HG03039 (cell line): ENCODE results near the gene TYMP.
"Not testable (repeated sequence)": the region's sequence is repeated elsewhere in the genome, so short reads cannot be mapped to it uniquely, and the experiment has no call there.

Experiments
- ATAC-seq: cut with Tn5 transposase; IDR thresholded peaks from one replicate; pipeline ENCODE4 v1.9.1; 2021; ENCODE audit warnings: mild to moderate bottlenecking, moderate library complexity; ENCODE audit not compliant: unreplicated experiment

The TYMP gene

GRCh38 chr22:50525104-50525857 is 4.5 kb downstream of the TYMP start, which contains the start of gene SCO2:
SCO2 (minus strand) TSS chr22:50525598; CDS start chr22:50524411, 1,187 bp downstream.
- ATAC-seq, result peak; percentile 38

- no peak for ATAC-seq
These were observed 5.1 kb downstream of the TYMP start for GRCh38 chr22:50524676-50525103.

DNA sequence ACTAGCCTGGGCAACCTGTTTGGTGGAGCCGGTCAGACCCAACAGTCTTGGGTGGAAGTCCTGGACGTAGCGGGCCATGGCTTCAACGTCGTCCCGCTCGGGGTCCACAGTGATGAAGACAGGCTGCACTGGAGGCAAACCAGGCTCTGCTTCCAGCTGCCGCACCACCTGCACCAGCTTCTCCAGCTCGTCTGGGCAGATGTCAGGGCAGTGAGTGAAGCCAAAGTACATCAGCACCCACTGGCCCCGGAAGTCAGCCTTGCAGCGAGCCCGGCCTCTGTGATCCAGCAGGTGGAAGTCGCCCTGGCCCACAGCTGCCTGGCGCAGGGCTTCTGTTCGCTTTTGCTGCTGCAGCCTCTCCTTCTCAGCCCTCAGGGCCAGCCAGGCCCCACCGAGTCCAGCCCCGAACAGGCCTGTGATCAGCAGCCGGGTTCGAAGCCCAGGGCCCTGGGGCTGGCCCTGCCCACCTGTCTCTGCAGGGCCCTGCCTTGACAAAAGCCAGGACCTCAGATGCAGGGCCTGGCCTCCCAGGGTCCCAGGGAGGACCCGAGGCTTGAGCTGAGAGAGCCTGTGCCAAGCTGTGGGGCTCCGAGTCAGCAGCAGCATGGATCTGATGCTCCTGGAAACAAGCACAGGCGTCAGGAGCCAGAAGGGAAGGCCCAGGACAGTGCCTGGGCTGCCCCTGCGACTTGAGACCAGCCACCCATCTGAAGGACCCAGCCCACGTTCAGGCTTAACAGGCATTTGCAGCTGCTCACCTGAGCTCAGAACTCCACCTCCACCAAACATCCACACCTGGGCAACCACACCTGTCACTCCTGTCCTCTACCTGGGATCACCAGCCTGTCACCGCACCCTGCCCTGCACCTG is 5.8 kb downstream of the TYMP start:
- ATAC-seq, result no peak

DNA sequence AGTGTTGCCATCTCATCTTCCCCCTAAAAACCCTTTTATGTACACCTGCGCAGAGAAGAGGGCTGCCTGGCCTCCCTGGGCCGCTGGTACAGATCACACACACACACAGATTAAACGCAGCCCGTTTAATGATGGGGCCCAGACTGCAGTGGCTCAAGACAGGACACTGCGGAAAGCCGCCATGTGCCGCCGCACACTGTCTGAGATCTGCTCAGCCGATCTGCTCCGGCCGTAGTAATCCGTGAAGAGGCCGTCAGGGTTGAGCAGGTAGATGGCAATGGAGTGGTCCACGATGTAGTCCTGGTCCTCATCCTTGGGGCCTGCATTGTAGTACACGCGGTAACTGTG is 6.4 kb downstream of the TYMP start:
- no peak for ATAC-seq

DNA sequence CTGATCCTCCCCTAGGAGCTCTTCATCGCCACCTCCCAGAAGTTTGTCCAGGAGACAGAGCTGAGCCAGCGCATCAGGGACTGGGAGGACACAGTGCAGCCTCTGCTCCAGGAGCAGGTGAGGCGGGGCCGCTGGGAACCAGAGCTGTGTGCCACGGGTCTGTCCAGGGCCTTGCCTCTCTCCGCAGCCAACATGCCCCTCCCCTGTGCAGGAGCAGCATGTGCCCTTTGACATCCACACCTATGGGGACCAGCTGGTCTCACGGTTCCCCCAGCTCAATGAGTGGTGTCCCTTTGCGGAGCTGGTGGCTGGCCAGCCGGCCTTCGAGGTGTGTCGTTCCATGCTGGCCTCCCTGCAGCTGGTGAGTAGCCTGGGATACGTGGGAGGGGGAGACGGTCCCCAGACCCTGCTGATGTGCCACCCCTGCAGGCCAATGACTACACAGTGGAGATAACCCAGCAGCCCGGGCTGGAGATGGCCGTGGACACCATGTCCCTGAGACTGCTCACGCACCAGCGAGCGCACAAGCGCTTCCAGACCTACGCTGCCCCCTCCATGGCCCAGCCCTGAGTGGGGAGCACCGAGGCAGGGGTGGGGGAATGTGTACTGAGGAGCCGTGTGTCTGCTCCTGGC is 6.9 kb downstream of the TYMP start:
- no peak for ATAC-seq

DNA sequence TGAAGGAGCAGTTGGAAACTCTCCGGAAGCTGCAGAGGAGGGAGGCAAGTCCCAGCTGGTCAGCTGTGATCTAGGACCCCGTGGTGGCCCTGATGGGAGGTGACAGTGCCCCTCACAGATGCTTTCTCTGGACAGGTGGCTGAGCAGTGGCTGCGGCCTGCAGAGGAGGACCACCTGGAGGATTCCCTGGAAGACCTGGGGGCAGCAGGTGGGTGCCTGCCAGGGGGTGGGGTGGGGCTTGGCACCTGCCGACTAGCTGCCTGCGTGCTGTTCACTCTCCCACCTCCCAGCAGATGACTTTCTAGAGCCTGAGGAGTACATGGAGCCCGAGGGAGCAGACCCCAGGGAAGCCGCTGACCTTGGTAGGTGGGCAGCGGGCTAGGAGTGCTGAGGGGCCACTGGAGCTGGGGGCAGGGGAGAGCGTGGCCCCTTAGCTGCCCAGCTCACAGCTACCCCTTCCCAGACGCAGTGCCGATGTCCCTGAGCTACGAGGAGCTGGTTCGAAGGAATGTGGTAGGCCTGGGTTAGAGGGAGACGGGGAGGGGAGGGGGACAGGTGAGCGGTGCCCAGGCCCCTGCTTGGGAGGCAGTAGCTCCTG is 7.5 kb downstream of the TYMP start:
- no peak for ATAC-seq

DNA sequence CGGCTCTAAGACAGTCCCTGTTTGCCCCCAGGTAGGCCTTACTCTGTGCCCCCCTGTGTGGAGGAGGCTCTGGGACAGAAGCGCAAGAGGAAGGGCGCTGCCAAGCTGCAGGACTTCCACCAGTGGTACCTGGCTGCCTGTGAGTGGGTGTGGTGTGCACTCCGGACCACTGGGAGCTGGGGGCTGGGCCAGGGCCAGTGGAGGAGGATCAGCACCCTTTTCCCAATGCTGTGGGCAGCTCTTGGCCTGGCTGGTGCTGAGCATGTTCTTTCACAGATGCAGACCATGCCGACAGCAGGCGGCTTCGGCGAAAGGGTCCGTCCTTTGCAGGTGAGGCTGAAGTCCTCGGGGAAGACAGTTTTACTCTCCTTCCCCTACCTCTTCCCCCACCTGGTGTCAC is 8.1 kb downstream of the TYMP start:
- ATAC-seq, result no peak

DNA sequence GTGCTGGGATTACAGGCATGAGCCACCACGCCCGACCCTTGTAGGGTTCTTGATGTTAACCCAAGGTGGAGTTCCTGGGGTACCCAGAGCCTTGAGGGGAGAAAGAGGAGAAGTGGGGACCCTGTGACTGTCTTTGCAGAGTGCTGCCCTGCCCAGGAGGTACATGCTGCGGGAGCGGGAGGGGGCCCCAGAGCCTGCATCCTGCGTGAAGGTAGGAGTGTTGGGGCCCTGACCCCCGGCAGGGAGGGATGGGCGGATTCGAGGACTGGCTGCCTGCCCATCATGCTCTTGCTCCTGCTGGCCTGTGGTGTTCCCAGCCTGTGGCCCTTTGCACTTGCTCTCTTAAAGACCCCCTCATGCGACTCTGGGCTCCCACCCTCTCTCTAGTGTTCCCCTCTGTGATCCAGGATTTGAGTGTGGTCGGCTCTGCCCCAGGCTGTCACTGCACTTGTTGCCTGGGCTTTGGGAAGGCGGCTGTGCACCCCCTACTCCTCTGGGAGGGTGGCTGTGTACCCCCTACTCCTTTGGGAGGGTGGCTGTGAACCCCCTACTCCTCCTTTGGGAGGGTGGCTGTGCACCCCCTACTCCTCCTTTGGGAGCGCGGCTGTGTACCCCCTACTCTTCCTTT is 8.9 kb downstream of the TYMP start:
- no peak for ATAC-seq

GRCh38 chr22:50520184-50520583 is 9.6 kb downstream of the TYMP start:
- ATAC-seq, result not testable (repeated sequence)

- ATAC-seq, result no peak
These were observed 10.7 kb downstream of the TYMP start for GRCh38 chr22:50519151-50519550.

DNA sequence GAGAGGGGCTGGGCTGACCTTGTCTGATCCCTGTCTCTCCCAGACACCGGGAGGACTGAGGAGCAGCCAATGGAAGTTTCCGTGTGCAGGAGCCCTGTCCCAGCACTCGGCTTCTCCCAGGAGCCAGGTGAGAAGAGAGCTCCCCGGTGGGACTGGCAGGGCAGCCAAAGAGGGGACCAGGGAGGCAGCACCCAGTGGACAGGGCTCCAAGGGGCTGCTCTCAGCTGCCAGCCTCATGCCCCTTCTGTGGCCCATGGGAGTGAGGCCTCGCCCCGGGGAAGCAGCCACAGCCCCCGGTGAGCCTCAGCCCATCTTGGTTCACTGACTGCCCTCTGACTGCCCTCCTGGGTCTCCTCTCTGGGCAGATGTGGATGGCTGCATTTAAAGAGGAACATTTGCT is 11.2 kb downstream of the TYMP start:
- ATAC-seq, result no peak

DNA sequence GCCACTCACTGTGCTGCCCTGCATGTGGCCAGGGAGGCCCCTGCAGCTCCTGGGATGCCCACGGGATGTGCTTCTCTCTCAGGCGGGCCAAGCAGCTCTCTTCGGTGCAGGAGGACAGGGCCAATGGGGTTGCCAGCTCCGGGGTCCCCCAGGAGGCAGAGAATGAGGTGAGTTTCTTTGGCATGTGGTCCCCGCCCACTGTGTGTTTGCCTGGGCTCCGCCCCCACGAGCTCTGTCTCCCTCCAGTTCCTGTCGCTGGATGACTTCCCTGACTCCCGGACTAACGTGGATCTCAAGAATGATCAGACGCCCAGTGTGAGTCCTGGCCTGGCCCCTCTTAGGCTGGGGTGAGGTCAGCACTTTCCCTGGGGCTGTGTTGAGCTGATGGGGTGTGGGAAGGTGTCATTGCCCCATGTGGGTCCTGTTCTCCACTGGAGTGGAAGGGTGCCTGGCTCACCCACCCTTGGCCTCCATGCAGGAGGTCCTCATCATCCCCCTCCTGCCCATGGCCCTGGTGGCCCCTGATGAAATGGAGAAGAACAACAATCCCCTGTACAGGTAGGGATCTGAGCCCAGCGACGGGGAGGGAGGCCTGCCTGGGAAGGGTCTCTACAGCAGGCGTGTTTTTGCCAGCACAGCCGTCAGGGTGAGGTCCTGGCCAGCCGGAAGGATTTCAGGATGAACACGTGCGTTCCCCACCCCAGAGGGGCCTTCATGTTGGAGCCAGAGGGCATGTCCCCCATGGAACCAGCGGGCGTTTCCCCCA is 12.1 kb downstream of the TYMP start:
- no peak for ATAC-seq

DNA sequence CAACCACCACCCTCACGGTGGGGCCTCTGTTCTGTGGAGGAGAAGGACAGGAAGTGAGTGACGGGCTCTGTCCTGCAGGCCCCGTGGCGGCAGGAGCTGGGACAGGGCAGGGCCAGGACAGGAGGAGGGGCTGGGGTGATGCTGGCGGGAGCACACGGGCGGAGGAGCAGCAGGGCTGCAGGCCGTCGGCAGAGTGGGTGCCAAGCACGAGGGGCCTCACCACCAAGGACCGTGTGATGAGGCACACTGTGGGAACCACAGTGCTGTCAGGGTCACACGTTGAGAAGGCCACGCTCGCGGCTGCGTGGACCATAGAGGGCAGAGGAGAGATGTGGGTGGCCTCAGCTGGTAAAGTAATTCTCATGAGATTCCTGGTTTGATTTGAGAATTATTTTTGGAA is 12.9 kb downstream of the TYMP start:
- ATAC-seq, result no peak

DNA sequence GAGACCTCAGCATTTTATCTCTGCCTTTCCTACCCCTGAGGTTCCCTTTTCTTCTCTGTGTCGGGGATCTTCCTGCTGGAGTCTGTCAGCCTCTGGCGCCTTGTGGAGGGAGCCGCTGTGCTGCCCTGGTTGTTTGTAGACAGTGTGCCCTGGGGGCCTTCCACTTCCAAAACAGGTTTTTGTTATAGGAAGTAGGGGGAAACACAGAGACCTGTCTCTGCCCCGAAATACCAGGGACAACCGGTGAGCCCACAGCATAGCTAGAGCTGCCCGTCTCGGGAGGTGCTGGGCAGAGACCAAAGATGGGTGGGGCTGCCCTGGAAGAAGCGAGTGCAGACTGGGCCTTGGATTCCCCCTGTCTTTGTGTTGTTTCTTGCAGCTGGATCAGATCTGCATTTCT is 13.7 kb downstream of the TYMP start:
- no peak for ATAC-seq

DNA sequence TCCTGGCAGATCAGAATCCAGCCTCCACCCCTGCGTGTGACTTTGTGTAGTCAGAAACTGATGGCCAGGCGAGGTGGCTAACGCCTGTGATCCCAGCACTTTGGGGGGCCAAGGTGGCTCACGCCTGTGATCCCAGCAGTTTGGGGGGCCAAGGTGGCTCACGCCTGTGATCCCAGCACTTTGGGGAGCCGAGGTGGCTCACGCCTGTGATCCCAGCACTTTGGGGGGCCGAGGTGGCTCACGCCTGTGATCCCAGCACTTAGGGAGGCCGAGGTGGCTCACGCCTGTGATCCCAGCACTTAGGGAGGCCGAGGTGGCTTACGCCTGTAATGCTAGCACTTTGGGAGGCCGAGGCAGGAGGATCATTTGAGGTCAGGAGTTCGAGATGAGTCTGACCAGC is 16.6 kb downstream of the TYMP start:
- ATAC-seq, result no peak

GRCh38 chr22:50508897-50509296 is 20.9 kb downstream of the TYMP start:
- ATAC-seq, result no peak

DNA sequence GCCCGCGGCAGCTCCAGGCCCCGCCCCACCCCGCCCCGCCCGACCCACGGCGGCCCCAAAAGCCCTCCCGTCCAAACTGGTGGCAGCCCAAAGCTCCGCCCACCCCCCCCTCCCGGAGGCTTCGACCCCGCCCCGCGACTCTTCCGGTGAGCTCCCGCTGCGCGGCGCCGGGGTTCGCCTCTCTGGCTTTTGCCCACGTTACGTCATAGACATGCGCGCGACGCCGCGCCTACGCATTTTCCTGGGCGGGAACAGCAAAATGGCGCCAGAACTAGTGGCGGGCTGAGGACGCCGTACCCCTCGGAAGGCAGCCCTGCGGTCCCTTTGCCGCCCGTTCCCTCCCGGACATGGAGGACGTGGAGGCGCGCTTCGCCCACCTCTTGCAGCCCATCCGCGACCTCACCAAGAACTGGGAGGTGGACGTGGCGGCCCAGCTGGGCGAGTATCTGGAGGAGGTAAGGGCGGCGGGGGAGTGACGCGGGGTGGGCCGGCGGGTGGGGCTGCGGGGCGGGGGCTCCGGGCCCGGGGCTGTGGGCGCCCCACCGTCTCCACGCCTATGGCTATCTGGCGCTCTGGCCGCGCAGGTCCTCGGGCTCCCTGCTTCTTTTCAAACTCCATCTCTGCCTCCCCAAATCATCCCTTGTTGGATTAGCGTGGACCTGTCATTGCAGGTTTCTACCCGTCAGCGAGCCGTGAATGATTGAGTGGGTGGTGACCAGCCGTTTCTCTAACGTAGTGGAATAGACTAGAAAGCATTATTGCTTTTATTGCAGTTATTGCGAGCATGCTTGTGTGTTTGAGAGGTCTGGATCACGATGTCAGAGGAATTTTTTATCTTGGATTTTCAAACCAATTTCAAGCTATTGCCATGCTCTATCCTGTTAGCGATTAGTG is 21.6 kb downstream of the TYMP start, which contains the start of gene NCAPH2:
Gene NCAPH2 (plus strand): TSS at position 234 of the 894 bp plus-strand sequence. CDS start 114 bp downstream, at position 348.
- peak; percentile 53 for ATAC-seq

DNA sequence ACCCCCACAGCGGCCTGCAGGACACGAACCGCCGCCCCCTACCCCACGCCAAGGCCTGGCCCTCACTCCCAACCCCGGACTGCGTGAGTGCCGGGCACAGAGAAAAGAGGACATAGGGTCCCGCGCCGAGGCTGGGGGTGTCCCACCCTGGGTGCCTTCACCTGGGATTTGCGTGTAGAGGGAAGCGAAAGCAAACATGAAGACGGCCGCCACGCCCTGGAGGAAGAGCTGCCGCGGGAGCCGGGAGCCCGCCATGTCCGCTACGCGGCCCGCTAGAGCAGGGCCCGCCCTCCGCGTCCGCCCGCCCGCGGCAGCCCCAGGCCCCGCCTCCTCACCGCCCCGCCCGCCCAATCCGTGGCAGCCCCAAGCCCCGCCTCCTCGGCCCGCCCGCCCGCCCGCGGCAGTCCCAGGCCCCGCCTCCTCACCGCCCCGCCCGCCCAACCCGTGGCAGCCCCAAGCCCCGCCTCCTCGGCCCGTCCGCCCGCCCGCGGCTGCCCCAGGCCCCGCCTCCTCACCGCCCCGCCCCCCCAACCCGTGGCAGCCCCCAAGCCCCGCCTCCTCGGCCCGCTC is 22.3 kb downstream of the TYMP start, which contains the start of gene LMF2:
Gene LMF2 (minus strand): TSS at position 282 of the 570 bp plus-strand sequence. CDS start 27 bp downstream, at position 255.
- ATAC-seq, result peak; percentile 40
